Measurements from ENCODE around the gene CADPS2. TPM values are rescaled to one million over a fixed set of nuclear protein-coding genes. Genes with fewer than 3 reads are reported as not detected.

The CADPS2 gene
- polyA plus RNA-seq, 1 donor (not counting 4 experiments of a cell fraction or from before 2014, with no cell fraction given): 0.35 TPM

DNA sequence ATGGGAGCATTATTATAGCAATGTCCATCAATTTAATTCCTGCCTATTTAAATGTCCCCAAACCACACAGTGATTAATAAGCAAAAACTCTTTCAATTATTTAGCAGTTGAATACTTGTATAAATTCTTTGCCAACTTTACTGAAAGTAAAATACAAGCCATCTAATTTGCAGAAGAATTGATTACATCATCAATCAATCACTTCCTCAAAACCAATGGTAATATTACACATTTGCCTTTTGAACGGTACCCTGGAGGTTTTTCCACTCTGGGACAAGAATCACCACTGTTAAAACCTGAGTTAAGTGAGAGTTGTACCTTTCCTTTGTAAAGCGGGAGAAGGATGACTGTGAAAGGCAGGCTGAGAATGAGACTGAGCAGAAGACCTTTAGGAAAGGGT is 280.3 kb downstream of the CADPS2 start:
- H3K4me2 ChIP-seq (ENCODE audit: control insufficient read depth, extremely low read depth, insufficient read depth, low read depth, low read length): no peak overlapping the region
- FAIRE-seq: no peak

DNA sequence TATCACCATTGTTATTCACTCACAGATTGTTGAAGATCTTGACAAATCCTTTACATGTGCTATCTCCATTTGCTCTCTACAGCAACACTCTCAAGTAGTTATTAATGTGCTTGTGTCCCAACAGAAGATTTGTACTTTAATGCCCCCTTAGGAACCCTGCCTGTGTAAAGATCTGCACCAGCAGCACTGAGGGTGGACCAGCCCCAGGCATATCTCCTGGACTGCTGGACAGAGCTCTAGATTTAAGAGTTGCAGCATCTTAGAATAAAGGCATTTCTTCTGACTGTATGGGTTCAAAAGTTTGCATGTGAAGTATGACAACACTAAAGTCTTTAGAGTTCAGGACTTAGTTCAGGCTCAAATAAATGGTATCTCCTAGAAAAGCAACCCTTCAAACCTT is 282.0 kb downstream of the CADPS2 start:
- dilution Hi-C loops (cut with MboI; ENCODE audit: extremely low pct_ligation_motif_present, low sequenced_read_pairs): no loop called here
- no peaks in the 10 kb centered on the region for H3K9me1 ChIP-seq (ENCODE audit: control insufficient read depth, extremely low read depth, insufficient read depth, low read length)
- H3K4me2 ChIP-seq (ENCODE audit: control insufficient read depth, extremely low read depth, insufficient read depth, low read depth, low read length): no peak overlapping the region
- H2AFZ ChIP-seq (ENCODE audit: control insufficient read depth, low read length): no peak overlapping the region
- TF ChIP-seq EZH2 (IDR thresholded peaks at IDR 0.05; ENCODE audit: low read length): no peak
- TF ChIP-seq, protein P1, sequence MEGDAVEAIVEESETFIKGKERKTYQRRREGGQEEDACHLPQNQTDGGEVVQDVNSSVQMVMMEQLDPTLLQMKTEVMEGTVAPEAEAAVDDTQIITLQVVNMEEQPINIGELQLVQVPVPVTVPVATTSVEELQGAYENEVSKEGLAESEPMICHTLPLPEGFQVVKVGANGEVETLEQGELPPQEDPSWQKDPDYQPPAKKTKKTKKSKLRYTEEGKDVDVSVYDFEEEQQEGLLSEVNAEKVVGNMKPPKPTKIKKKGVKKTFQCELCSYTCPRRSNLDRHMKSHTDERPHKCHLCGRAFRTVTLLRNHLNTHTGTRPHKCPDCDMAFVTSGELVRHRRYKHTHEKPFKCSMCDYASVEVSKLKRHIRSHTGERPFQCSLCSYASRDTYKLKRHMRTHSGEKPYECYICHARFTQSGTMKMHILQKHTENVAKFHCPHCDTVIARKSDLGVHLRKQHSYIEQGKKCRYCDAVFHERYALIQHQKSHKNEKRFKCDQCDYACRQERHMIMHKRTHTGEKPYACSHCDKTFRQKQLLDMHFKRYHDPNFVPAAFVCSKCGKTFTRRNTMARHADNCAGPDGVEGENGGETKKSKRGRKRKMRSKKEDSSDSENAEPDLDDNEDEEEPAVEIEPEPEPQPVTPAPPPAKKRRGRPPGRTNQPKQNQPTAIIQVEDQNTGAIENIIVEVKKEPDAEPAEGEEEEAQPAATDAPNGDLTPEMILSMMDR (optimal IDR thresholded peaks at IDR 0.05 in 1 of 3, IDR thresholded peaks at IDR 0.05 in 1 of 3, conservative IDR thresholded peaks at IDR 0.05 in 1 of 3; ENCODE audit: extremely low read depth in 1 of 3, insufficient read depth in 2 of 3, low read length in 3 of 3): no peak
- H3K27ac ChIP-seq (ENCODE audit: control insufficient read depth, insufficient read depth, low read length): no peak overlapping the region
- H3K4me1 ChIP-seq (ENCODE audit: control insufficient read depth, extremely low read depth, insufficient read depth, low read length): no peaks in the 10 kb centered on the region
- H3K9me3 ChIP-seq (ENCODE audit: control insufficient read depth, low read depth, low read length): no peaks in the 10 kb centered on the region
- FAIRE-seq: no peak
- H4K20me1 ChIP-seq (ENCODE audit: control insufficient read depth, extremely low read depth, insufficient read depth, low read length): no peaks in the 10 kb centered on the region
- no peak overlapping the region for H3K4me3 ChIP-seq (ENCODE audit: control insufficient read depth in 2 of 3, extremely low read depth in 1 of 3, insufficient read depth in 2 of 3, low read depth in 1 of 3, low read length in 3 of 3)
- no peak for DNase-seq (ENCODE audit: low read depth, low spot score)
- no peaks in the 10 kb centered on the region for H3K27me3 ChIP-seq (ENCODE audit: control insufficient read depth, extremely low read depth, insufficient read depth, low read length)
- no peak overlapping the region for H3K9ac ChIP-seq (ENCODE audit: control insufficient read depth, extremely low read depth, insufficient read depth, low read length)
- no peaks in the 10 kb centered on the region for H3K79me2 ChIP-seq (ENCODE audit: control insufficient read depth, insufficient read depth, low read length)
- H3K36me3 ChIP-seq (ENCODE audit: control insufficient read depth in 2 of 2, extremely low read depth in 1 of 2, insufficient read depth in 2 of 2, low read length in 2 of 2): no peaks in the 10 kb centered on the region

More for the DNA sequence above, 280.3 kb downstream of the CADPS2 start:
- DNase-seq (ENCODE audit: low read depth, low spot score): no peak
- no peak overlapping the region for H3K4me3 ChIP-seq (ENCODE audit: control insufficient read depth in 2 of 3, extremely low read depth in 1 of 3, insufficient read depth in 2 of 3, low read depth in 1 of 3, low read length in 3 of 3)
- H4K20me1 ChIP-seq (ENCODE audit: control insufficient read depth, extremely low read depth, insufficient read depth, low read length): no peaks in the 10 kb centered on the region
- H3K9ac ChIP-seq (ENCODE audit: control insufficient read depth, extremely low read depth, insufficient read depth, low read length): no peak overlapping the region
- no peaks in the 10 kb centered on the region for H3K9me3 ChIP-seq (ENCODE audit: control insufficient read depth, low read depth, low read length)
- H3K27me3 ChIP-seq (ENCODE audit: control insufficient read depth, extremely low read depth, insufficient read depth, low read length): no peaks in the 10 kb centered on the region
- TF ChIP-seq, protein P1 (optimal IDR thresholded peaks at IDR 0.05 in 1 of 3, IDR thresholded peaks at IDR 0.05 in 1 of 3, conservative IDR thresholded peaks at IDR 0.05 in 1 of 3; ENCODE audit: extremely low read depth in 1 of 3, insufficient read depth in 2 of 3, low read length in 3 of 3): no peak
- no peak for TF ChIP-seq EZH2 (IDR thresholded peaks at IDR 0.05; ENCODE audit: low read length)
- H3K79me2 ChIP-seq (ENCODE audit: control insufficient read depth, insufficient read depth, low read length): no peaks in the 10 kb centered on the region
- H3K27ac ChIP-seq (ENCODE audit: control insufficient read depth, insufficient read depth, low read length): no peak overlapping the region
- dilution Hi-C loops (cut with MboI; ENCODE audit: extremely low pct_ligation_motif_present, low sequenced_read_pairs): no loop called here
- H3K36me3 ChIP-seq (ENCODE audit: control insufficient read depth in 2 of 2, extremely low read depth in 1 of 2, insufficient read depth in 2 of 2, low read length in 2 of 2): no peaks in the 10 kb centered on the region
- no peak overlapping the region for H2AFZ ChIP-seq (ENCODE audit: control insufficient read depth, low read length)
- no peaks in the 10 kb centered on the region for H3K9me1 ChIP-seq (ENCODE audit: control insufficient read depth, extremely low read depth, insufficient read depth, low read length)
- H3K4me1 ChIP-seq (ENCODE audit: control insufficient read depth, extremely low read depth, insufficient read depth, low read length): no peaks in the 10 kb centered on the region

Data from keratinocyte (primary cell).